Erythroblast (primary cell): Measurements from ENCODE around the gene MTCL3.

ENCODE experiments used
- GATA1 ChIP-seq: IDR thresholded peaks from 2 replicates; pipeline ENCODE4 v1.6.1; 2011; ENCODE audit warnings: low read depth, mild to moderate bottlenecking, control low read depth, low read length, moderate library complexity
- POLR2A ChIP-seq: IDR thresholded peaks from 2 replicates; pipeline ENCODE4 v1.6.1; 2011; ENCODE audit warnings: mild to moderate bottlenecking, low read length

- no peak for TF ChIP-seq POLR2A
- no peak for TF ChIP-seq GATA1
Observed at GRCh38 chr6:127458222-127458621, 60.9 kb downstream of the MTCL3 start.
